GM21717 (cell line): ENCODE results near the gene MAGI1.

Source experiments
- ATAC-seq: cut with Tn5 transposase; IDR thresholded peaks from one replicate; pipeline ENCODE4 v1.9.1; 2021; ENCODE audit warnings: mild to moderate bottlenecking, moderate library complexity; ENCODE audit not compliant: unreplicated experiment

MAGI1 gene

DNA sequence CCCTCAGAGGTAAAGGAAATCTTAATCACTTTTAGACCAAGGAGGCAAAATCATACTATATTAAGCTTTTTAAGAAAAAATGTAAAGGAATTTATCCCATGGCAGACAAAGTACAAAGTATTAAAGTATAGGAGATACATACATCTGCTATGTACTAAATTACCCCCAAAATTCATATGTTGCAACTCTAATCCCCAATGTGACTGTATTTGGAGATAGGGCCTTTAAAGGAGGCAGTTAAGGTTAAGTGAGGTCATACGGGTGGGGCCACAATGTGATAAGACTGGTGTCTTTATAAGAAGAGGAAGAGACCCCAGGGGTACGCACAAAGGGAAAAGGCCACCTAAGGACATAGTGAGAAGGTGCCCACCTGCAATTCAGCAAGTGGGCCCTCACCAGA, 693.9 kb downstream of the MAGI1 start:
- ATAC-seq, result no peak

DNA sequence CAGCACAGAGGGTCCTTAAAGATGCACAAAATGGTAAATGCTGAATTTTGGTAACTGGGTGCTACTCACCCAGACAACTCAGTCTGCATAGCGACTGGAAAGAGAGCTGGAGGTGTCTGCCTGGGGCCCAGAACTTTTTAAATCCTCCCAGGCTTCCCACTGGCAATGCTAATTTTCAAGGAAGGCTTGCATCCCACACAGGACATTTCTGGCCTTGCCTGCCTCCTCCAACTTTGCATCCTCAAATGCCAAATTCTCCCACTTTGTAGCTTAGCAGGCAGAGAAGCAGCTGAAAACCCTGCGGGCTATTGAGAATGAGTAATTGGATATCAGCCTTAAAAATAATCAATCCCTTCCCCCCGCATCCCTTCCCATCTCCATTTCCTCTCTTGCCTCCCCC, 694.3 kb downstream of the MAGI1 start:
- no peak for ATAC-seq

DNA sequence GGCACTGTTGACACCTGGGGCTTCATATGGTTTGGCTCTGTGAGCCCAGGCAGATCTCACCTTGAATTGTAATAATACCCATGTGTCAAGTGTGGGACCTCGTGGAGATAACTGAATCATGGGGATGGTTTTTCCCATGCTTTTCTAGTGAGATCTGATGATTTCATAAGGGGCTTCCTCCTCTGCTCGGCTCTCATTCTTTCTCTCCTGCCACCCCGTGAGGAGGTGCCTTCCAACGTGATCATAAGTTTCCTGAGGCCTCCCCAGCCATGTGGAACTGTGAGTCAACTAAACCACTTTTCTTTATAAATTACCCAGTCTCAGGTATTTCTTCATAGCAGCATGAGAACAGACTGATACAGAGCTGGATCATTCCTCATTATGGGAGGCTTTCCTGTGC, 695.0 kb downstream of the MAGI1 start:
- ATAC-seq, result no peak

DNA sequence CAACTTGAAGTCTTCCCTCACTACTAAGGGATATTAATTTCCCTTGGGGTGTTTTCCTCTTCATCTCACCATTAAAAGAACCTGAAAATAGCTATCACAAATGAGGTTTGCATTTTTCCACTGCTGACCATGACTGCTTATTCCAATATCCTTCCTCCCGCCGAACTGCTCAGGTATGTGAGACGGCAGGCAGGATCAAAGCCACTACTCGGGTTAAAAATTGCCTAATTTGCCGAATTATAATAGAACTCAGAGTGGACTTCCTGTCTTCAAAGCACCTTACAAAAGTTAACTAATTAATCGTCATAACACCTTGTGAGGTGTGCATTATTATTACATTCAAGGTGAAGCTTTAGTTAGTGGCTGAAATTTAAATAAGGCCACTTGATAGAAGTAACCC, 695.7 kb downstream of the MAGI1 start:
- ATAC-seq, result no peak

DNA sequence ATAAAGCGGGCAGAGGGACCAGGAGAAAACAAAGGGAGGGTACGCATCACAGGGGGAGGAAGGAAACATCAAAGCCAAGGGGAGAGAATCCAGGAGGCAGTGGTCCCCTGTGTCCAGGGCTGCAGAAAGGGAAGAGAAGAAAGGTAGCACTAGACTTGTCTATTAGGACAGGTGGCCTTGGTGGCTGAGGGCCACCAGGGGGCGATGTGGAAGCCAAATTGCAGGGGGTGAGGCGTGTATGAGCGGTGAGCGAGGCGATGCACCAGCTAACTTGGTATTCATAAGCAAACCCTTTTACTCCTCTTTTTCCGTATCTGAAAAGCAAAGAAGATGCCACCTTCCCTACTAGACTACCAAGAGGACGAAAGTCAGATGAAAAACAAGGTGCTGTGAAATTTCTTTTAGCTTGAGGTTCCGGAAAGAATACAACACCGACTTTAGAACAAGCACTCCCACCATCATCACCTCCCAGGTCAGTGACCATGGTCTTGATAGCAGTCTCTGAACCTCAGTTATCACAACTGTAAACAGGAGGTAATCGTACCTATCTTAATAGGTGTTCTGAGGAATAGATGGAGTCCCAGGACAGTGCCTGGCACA, 696.5 kb downstream of the MAGI1 start:
- ATAC-seq, result peak; percentile 72

DNA sequence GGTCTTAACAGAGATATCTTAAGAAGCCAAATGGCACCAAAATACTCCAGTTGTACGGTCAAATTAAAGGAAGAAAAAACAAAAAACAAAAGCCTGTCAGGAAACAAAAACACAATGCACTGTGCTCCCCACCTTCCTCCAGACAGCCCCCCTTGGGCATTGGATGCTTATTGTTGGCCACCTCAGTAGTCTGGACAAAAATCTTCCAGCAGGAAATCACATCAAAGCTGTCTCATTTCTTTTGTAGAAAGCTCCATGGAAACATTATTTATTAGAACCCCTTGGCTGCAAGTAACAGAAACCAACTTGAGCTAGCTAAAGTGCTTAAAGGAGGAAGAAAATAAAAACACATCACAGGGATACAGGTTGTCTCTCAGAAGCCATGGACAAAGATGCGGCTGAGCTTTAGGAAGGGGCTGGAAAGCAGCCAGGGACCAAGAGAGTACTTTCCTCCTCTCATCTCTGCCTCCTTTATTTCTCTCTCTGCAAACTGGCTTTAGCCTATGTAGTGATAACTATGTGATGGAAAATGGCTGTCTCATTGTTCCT, 699.5 kb downstream of the MAGI1 start:
- no peak for ATAC-seq

DNA sequence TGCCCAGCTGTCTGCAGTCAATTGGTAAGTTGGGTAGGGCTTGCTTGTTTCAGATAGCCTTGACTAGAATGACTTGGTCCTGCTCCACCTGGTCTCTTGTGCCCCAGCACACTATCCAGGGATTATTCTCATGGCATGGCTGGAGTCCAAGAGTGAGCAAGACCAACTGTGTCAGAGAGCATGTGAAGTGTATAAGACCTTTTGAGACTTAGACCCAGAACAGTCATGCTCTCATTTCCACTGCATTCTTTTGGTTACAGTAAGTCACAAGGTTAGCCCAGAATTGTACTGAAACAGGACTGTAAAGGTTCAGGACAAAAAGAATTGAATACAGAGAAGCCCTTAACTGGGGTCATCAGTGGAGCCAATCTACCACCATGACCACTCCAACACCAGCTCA, 700.1 kb downstream of the MAGI1 start:
- ATAC-seq, result no peak

DNA sequence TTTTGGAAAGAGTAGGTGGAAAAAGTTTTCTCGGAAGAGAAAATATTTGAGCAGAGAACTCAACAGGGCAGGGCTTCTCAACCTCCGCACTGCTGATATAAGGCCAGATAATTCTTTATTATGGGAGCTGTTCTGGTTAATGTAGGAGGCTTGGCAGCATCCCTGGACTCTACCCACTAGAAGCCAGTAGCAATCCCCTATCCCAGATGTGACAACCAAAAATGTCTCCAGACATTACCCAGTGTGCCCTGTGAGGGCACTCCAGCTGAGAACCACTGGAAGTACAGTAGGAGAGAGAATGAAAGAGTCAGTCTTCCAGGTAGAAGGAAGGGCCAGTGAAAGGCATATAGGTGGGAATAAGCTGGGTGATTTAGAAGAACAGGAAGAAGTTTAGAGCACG, 703.1 kb downstream of the MAGI1 start:
- no peak for ATAC-seq

DNA sequence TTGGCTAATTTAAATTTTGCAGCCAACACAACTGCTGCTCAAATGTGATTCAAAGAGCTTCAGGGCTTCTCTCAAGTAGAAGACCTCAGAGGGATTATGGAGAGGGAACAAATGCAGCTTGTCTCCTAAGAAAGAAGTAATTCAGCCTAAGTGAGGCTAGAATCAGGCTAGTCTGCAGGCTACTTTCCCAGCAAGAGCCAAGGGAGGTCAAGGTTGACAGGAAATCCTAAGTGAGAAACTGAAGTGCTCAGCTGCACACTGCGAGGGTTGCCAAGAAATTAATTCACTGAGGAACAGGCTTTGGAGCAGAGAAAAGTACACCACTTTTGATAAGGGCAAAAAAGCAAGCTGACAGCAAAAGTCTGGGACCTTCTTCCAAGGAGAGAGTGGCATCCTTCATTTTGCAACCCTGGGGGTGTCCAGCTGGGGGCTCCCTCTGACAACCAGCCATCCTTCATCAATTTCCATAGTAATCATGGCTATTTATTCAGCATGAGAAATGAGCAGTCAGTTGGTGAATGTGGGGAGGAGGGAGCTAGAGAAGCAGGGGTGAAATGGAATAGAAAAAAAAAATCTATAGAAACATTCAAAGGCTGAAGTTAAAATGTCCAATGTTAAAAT, 704.6 kb downstream of the MAGI1 start:
- ATAC-seq, result no peak

DNA sequence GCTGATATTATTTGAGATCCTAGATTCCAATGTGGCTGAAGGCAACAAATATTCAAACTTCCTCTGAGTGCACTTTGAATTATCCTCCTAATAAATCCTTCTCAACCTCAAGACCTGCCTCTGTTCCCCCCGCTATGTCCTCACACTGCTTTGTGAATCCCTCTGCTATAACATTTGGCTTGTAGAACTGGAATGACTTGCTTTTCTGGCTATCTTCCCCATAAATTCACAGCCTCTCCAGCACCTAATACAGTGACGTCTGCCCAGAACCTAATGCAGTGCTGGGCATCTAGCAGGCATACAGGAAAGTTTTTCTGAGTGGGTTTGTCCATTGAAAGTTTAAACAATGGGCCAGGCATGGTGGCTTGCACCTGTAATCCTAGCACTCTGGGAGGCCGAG, 707.0 kb downstream of the MAGI1 start:
- ATAC-seq, result no peak

DNA sequence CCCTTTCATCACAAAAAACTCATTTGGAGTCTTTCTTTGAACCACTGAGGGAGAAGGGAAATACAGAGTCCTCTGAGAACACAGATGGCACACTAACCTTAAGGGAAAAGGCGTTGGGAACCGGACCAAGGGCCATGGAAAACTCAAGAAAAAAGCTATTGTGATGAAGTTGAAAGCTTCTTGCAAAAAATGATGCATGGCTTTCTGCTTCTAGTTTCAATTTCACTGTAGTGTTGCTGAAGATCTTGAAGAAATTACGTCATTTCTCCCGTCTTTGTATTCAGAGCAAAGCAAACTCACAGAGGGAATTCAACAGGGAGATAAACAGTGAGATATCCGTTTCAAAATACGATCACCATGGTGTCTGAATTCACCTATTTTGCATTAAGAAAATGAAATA, 708.6 kb downstream of the MAGI1 start:
- no peak for ATAC-seq

DNA sequence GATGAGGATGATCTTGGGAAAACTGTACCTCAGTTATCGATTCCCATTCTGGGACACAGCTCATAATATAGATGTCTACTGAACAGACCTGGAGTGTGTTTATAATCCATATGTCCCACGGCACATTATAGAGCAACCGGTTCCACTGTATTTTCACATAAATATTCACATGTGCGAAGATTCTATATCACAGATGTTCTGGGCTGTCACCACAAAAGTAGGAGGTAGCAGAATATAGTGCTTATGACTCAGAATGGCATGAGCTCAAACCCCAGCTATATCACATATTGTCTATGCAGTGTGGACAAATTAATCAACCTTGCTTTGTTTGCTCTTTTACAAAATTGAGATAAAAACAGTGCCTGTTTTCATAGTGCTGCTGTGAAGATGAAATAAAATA, 710.6 kb downstream of the MAGI1 start:
- no peak for ATAC-seq

DNA sequence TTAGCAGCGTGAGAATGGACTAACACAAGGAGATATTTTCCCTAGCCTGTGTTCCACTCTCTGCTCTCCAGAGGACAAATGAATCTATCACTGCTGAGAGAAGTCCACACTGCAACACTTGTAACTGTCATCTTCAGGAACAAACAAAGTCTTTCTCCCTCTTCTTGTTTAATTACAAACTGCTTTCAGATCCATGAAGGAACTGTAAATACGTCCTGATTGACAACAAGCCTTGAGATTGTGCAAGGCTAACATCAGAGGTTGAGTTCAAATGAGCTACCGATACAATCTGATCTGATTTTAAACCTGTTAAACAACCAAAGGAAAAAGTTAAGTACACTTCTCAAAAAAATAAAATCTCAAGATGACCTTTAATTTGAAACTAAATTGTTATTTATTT, 712.1 kb downstream of the MAGI1 start:
- ATAC-seq, result no peak

DNA sequence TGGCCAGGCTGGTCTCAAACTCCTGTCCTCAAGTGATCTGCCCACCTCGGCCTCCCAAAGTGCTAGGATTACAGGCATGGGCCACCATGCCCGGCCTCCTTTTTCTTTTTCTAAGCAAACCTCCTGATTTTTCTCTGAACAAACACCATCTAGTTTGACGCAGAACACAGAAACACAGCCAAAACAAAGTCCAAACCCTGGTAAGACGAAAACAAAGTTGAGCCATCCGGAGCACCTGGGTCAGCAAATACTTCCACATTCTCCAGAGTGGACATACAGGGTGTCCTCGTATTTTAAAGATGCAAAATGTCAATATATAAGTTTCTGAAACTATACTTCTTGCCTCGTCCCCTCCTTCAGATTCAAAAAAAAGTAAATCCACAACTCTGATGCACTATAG, 715.8 kb downstream of the MAGI1 start:
- ATAC-seq, result no peak

DNA sequence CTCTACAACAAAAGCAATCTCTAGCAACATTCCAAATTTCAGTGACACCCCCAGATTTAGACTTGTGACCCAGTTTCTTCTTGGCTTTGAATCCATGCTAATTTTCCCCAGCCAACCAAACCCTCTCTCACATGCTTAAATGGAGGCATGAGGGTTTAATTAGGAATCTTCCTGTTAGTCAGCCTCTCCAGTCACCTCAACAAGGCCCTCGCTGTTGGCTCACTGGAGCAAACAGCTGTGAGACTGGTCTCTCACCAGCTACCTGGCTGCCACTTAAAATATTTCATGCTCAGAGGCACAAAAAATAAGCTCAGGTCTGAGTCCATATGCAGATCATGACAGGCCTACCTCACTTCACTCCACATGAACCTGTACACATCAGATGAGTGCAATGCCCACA, 720.5 kb downstream of the MAGI1 start:
- no peak for ATAC-seq

DNA sequence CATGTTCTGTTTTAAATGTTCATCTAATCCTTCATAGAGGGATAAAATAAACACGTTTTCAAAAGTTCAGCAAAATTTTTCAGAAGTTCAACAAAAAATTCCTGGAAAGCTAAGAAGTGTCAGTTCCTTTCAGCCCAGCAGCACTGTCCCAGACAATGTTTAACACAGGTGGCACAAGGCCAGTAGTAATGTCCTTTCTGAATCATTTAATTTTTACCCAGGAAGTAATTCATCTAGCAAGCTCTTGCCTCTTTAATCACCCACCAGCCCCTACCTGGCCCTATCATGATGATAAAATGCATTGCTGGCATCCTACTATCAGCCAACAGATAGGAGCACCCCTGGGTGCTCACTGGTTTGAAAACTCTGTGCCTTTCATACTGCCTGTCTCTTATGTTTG, 723.8 kb downstream of the MAGI1 start:
- no peak for ATAC-seq

DNA sequence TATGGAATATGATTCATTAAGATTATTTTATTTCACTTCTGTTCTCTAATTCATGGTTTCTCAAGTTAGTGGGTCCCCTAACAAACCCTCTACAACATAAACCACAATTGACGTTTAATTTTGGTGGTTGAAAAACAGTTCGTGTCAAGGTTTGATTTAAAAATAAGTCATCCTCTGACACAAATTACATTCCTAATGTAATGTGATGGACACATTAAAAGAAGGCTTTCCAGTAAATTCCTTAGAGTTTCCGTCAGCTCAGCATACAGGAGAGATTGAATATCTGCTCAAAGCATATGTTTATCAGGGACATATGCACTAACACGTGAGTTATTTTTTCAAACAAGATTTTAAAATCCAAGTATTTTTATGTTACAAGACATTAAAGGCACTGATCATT, 724.4 kb downstream of the MAGI1 start:
- ATAC-seq, result no peak

DNA sequence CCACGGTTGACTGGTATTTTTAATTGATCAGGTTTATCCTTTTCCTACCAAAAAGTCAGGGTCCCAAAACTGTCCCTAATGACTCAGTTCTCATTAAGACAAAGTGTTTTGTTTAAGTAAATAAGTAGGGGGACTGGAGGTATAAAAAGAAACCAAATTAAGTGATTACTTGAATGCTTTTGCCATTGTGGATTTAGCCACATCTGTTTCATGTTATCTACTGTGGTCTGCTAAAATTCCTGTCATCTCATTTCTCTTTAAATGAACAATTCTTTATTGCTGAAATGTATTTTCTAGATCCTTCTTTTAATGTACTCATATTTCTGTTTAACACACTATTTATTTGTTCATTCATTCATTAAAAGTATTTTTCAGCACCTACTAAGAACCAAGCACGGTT, 725.1 kb downstream of the MAGI1 start:
- ATAC-seq, result no peak

DNA sequence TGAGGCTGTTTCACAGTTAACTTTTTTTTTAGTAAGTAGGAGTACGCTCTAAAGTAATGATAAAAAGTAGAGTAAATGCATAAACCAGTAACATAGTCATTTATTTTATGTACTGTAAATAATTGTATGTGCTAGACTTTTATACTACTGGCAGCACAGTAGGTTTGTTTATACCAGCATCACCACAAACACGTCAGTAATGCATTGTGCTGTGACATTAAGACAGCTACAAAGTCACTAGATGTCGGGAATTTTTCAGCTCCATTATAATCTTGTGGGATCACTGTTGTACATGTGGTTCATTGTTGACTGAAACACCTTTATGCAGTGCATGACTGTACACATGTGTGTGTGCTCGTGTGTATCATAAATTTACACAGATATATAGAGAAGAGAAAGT, 732.9 kb downstream of the MAGI1 start:
- no peak for ATAC-seq
